ENCODE results near the gene IVD. TPM values are rescaled to one million over a fixed set of nuclear protein-coding genes. Genes with fewer than 3 reads are reported as not detected.

The IVD gene
- total and polyA plus RNA-seq, 10 donors: 25.1 to 93.9 (median 59.6) TPM

- H3K27me3 ChIP-seq (replicated peaks in 1 of 7): peaks cover 0 to 9% (median 0%) of the 10 kb centered on the region in 7 donors
- H3K27ac ChIP-seq: peak overlapping the region in 1 of 8 donors; percentile 14
- peak overlapping the region; percentile 43 to 78 (median 66) for H3K4me3 ChIP-seq
- WGBS, 5 donors: 10 to 12% (median 11%) methylated on average over 24 to 31 of the region's 31 CpGs
- TF ChIP-seq POLR2A (IDR thresholded peaks at IDR 0.05): no peak
- TF ChIP-seq CTCF (IDR thresholded peaks at IDR 0.05 in 8 of 11, conservative IDR thresholded peaks at IDR 0.05 in 3 of 11): peak in 1 of 11 experiments; percentile 12
- DNase-seq: peak; percentile 89
- no peaks in the 10 kb centered on the region for H3K9me3 ChIP-seq
- peaks cover 0 to 5% (median 0%) of the 10 kb centered on the region in 6 donors for H3K36me3 ChIP-seq
- intact Hi-C loops (cut with DNase I; ENCODE audit: low total_unique reads): no loop called here
- H3K4me1 ChIP-seq: peaks cover 3 to 27% (median 16%) of the 10 kb centered on the region in 6 donors
Measured at GRCh38 chr15:40358471-40359353, 46.9 kb upstream of the IVD start.

GRCh38 chr15:40360015-40360414 is 45.6 kb upstream of the IVD start:
- TF ChIP-seq POLR2A (IDR thresholded peaks at IDR 0.05): no peak
- no peak for TF ChIP-seq CTCF (IDR thresholded peaks at IDR 0.05 in 8 of 11, conservative IDR thresholded peaks at IDR 0.05 in 3 of 11)
- TF ChIP-seq POLR2AphosphoS5 (IDR thresholded peaks at IDR 0.05): no peak
- intact Hi-C loops (cut with DNase I; ENCODE audit: low total_unique reads): loop anchor here (10.0 kb wide), 1 partner anchor 55 kb away; no protein-coding TSS in a partner anchor
- 89 to 95% (median 94%) methylated on average over 4 of the region's 4 CpGs for WGBS, 5 donors
- Histone ChIP-seq H3K4me1 (peaks cover 3 to 20% (median 16%) of the 10 kb centered on the region in 6 donors), H3K36me3 (peaks cover 0 to 5% (median 0%) of the 10 kb centered on the region in 6 donors), H3K27me3 (replicated peaks in 1 of 7) (peaks cover 0 to 9% (median 0%) of the 10 kb centered on the region in 7 donors), H3K4me3 (no peak overlapping the region), H3K9me3 (no peaks in the 10 kb centered on the region), H3K27ac (no peak overlapping the region)
- DNase-seq: peak; percentile 4

GRCh38 chr15:40361640-40362039 is 44.0 kb upstream of the IVD start:
- no peaks in the 10 kb centered on the region for H3K9me3 ChIP-seq
- intact Hi-C loops (cut with DNase I; ENCODE audit: low total_unique reads): loop anchor here (10.0 kb wide), 1 partner anchor 53 kb away; no protein-coding TSS in a partner anchor
- H3K27me3 ChIP-seq (replicated peaks in 1 of 7): peaks cover 0 to 9% (median 0%) of the 10 kb centered on the region in 7 donors
- no peak overlapping the region for H3K4me3 ChIP-seq
- WGBS, 5 donors: 77 to 93% (median 87%) methylated on average over 2 of the region's 2 CpGs
- peaks cover 0 to 5% (median 0%) of the 10 kb centered on the region in 6 donors for H3K36me3 ChIP-seq
- no peak overlapping the region for H3K27ac ChIP-seq
- peak; percentile 56 for DNase-seq
- H3K4me1 ChIP-seq: peaks cover 3 to 29% (median 18%) of the 10 kb centered on the region in 6 donors
- no peak for TF ChIP-seq POLR2A (IDR thresholded peaks at IDR 0.05)
- TF ChIP-seq CTCF (IDR thresholded peaks at IDR 0.05 in 8 of 11, conservative IDR thresholded peaks at IDR 0.05 in 3 of 11): no peak
- TF ChIP-seq POLR2AphosphoS5 (IDR thresholded peaks at IDR 0.05): no peak

- intact Hi-C loops (cut with DNase I; ENCODE audit: low total_unique reads): loop anchor here (10.0 kb wide), 1 partner anchor 51 kb away; no protein-coding TSS in a partner anchor
- peak; percentile 67 for DNase-seq
Measured at GRCh38 chr15:40363611-40364010, 42.0 kb upstream of the IVD start.

More at GRCh38 chr15:40363611-40364010, 42.0 kb upstream of the IVD start:
- Histone ChIP-seq H3K4me1 (peaks cover 12 to 33% (median 22%) of the 10 kb centered on the region in 6 donors), H3K36me3 (peaks cover 0 to 5% (median 0%) of the 10 kb centered on the region in 6 donors), H3K4me3 (no peak overlapping the region), H3K9me3 (no peaks in the 10 kb centered on the region), H3K27ac (no peak overlapping the region), H3K27me3 (replicated peaks in 1 of 7) (peaks cover 0 to 6% (median 0%) of the 10 kb centered on the region in 7 donors)
- TF ChIP-seq CTCF (IDR thresholded peaks at IDR 0.05 in 8 of 11, conservative IDR thresholded peaks at IDR 0.05 in 3 of 11) (no peak), POLR2A (IDR thresholded peaks at IDR 0.05) (no peak), POLR2AphosphoS5 (IDR thresholded peaks at IDR 0.05) (no peak)
- 88 to 97% (median 91%) methylated on average over 4 to 8 of the region's 8 CpGs for WGBS, 5 donors

Data from spleen (tissue), 11 donors.